GM19452 (cell line): ENCODE data around the gene NADSYN1.

ENCODE experiments used
- ATAC-seq: cut with Tn5 transposase; IDR thresholded peaks from one replicate; pipeline ENCODE4 v1.9.1; 2021; ENCODE audit not compliant: unreplicated experiment

The NADSYN1 gene

DNA sequence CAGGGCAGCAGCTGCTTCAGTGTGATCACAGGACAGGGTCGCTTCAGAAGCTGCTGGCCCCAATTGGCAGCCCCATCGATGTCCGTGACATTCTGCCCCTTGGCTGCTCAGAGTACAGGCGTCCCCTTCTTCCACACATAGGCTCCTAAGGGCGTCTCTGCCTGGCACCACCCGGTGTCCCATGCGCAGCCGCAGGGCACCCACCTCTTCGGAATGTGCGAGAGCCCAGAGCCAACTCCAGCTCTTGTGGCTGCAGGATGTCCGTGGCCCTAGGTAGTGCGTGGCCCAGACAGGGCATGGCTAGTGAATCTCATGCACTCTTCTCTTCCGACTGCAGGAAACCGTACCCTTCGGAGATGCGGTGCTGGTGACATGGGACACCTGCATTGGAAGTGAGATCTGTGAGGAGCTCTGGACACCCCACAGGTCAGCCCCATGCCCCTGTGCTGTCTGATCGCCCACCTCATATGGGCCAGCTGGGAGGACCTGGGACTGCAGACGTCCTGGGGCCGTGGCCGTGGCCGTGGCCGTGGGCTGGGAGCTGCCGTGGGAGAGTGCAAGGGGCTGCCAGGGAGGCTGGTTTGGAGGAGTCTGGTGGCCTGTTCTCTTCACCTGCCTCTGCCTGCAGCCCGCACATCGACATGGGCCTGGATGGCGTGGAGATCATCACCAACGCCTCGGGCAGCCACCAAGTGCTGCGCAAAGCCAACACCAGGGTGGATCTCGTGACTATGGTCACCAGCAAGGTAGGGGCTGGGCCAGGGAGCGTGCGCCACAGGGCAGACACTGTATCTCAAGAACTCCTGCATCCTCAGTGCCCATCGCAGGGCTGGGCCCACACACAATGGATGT is 20.2 kb downstream of the NADSYN1 start:
- ATAC-seq, result no peak

DNA sequence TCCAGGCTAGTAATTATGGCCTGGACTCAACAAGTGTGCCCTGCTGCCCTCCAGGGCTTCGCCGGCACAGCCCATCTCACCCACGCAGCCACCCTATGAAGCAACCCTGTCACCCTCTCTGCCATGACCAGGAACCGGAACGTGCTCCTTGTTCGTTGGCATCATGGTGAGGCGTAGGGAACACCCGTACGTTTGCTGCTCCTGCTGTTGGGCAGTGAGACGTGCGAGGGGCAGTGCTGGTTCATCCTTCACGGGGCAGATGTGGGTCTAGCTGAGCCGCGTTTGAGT is 20.7 kb downstream of the NADSYN1 start:
- no peak for ATAC-seq

DNA sequence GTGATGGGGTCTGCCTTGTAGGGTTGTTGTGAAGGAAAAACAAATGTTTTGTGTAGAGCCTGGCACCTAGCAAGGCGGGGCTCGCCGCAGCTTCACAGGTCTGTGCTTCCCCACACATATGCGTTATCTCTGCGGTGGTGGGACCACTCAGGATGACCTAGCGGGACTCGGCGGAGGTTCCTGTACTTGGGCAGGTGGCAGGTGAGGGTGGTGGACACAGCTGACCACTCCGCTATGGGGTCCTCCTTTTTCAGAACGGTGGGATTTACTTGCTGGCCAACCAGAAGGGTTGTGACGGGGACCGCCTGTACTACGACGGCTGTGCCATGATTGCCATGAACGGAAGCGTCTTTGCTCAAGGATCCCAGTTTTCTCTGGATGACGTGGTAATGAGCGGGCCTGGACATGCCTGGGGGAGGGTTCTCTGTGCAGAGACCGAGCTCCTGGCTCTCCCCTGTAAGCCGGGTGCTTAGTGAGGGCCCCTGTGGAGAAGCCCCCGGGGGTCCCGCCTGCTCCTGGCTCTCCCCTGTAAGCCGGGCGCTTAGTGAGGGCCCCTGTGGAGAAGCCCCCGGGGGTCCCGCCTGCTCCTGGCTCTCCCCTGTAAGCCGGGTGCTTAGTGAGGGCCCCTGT is 21.3 kb downstream of the NADSYN1 start:
- ATAC-seq, result no peak

DNA sequence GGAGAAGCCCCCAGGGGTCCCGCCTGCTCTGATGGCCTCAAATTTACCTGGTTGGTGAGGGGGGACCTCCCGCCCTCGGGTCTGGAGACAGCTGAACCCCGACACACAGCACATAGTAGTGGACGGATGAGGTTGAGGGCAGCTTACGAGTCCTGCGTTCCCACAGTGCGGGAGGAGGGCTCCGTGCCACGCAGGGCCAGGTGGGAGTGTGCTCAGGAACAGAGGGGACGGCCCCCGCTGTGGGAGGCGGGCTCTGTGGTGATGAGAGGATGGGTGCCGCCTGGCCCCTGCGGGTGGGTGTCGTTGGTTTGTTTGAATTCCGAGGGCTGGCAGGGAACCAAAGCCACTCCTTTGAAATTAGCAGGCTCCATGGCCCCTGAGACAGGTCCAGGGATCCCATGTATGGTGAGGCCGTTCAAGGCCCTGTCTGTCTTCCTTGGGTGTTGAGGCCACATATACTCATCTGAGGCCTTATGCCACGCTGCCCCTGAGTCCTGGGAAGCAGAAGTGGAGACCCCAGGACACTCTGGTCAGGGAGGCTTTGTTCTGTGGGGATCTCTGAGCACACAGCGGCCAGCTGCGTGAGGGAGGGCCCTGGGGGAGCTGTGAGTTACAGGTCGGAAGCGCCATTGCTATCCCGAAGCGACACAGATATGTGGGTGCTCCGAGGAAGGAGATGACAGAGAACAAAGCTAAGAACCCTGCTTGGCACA is 21.9 kb downstream of the NADSYN1 start:
- no peak for ATAC-seq

DNA sequence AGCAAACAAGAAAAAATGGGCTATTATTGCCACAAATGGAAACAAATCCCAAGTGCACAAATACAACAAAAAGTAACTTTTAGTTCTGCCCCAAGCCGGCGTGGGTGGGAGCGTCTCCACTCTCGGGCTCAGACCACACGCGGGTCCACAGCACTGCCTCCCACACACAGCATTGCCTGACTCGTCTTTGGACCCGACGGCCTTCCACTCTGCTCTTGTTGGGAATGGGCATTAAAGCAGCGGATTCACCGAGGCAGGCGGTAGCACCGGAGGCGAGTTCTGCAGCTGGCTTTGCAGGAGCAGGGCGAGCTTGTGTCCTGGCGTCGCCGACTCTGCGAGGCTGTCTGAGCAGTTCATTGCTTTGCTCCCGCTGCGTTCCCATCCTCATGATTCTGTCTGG is 23.0 kb downstream of the NADSYN1 start:
- no peak for ATAC-seq

DNA sequence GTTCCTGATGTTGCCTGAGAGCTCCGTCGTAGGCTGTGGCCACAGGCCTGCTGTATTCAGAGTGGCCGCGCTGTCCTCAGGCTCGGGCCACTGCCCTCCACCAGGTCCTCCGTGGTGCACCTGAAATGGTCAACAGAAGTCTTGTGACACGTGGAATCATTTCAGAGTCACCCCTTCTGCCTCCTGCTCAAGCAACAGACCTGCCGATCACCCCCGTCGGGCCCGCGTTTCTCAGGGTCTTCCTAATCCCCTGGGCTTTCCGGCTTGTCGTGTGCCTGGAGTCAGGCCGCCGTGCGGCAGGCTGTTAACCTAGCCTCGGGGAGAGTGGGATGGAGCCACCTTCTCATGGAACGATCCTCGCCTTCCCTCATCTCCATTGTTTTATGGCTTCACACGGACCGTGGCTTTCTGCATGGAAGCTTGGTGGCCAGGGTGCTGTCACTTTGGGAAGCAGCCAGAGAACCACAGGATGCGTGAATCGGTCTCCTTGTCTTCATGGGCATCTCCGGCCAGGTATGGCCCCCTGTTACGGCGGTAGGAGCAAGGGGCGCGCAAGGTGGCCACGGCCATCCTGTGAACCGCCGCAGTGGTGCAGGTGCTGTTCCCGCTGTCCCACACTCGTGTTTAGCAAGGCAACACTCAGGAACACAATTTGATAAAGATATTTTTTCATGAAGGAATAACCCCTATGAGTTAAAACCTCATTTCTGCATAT is 24.1 kb downstream of the NADSYN1 start:
- no peak for ATAC-seq

DNA sequence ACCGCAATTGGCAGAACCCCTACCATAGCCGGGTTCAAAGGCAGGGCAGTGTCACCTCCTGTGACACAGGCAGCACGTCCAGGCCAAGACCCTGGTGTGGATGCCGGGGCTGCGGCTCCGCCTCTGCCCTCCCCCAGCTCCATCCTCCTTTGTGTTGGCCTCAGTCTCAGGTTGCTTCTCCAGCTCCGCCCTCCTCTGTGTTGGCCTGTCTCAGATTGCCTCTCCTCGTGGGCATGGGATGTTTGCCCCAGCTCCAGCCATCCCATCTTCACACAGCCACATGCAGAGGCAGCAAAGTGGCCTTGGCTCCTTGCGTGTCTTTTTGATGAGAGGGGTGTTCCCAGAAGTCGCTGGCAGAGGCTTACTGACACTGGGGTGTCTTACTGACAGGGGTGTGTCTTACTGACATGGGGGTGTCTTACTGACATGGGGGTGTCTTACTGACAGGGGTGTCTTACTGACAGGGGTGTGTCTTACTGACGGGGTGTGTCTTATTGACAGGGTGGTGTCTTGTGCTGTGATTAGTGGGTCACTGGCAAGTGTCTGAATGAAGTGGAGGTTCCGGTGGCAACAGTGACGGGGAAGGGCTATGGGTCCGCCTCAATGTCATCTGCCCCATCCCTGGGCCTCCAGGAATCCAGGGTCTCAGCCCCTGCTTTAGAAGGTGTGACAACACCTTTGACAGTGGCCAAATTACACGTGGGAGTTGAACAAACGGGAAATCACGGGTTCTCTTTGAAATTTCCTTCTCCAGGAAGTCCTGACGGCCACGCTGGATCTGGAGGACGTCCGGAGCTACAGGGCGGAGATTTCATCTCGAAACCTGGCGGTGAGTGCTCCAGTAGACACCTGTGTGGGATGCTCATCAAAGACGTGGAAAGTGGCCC is 24.9 kb downstream of the NADSYN1 start:
- no peak for ATAC-seq

- no peak for ATAC-seq
These were observed 25.5 kb downstream of the NADSYN1 start for GRCh38 chr11:71478528-71478840.

- ATAC-seq, result no peak
These were observed 28.3 kb downstream of the NADSYN1 start for GRCh38 chr11:71481101-71481960.

DNA sequence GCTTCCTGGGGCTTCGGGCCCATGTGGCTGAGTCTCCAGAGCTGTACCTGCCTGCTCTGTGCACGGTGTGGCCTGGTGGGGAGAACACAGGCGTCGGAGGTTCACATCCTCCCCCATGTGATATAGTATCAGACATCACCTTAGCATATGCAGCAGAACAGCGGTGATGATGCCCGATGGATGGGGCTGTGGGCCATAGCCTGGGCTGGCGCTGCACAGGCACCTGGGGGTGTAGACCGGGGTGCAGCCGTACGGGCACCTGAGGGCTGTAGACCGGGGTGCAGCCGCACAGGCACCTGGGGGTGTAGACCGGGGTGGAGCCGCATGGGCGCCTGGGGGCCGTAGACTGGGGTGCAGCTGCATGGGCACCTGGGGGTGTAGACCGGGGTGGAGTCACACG is 29.2 kb downstream of the NADSYN1 start:
- ATAC-seq, result no peak

- ATAC-seq, result no peak
These were observed 29.9 kb downstream of the NADSYN1 start for GRCh38 chr11:71482746-71483364.

- ATAC-seq, result no peak
These were observed 30.7 kb downstream of the NADSYN1 start for GRCh38 chr11:71483692-71484091.

DNA sequence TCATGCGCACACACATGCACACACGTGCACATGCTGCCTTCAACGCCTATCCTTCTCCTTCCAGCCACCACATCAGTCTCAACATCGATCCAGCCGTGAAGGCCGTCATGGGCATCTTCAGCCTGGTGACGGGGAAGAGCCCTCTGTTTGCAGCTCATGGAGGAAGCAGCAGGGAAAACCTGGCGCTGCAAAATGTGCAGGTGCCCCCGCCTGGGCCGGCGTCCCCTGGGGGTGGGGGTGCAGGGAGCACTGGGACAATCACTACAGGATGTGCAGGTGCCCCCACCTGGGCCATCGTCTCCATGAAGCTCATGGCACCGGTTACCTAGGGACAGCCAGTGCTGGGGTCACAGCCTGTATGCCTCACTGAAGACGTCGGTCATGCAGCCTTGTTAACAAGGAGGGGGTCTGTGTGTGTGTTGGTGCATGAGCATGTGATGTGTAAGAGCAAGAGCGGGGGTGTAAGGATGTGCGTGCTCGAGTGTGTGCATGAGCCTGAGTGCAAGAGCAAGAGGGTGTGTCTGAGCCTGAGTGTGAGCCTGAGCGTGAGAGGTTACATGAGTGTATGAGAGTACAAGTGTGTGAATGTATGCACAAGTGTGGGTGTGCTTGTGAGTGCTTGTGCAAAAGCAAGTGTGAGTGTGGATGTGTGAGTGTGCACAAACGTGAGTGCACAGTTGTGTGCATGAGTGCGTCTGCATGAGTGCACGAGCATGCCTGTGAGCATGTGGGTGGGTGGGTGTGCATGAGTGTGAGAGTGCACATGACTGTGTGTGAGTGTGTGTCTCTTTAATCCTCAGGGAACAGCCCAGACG is 31.5 kb downstream of the NADSYN1 start:
- ATAC-seq, result no peak

DNA sequence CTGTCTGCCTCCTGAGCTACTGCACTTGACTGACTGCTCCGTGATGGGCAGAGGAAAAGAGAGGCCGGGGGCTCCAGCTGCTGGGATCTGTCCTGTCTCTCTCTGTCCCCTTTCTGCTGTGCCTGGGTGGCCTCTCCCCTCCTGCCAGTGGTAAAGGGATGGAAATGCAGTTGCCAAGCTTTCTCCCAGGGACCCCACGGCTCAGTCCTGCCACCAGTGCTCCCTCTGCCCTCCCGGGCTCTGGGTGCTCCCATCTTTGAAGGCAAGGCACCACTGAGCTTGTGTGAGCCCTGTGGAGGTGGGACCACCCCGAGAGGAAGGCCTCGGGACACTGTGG is 32.0 kb downstream of the NADSYN1 start:
- no peak for ATAC-seq

DNA sequence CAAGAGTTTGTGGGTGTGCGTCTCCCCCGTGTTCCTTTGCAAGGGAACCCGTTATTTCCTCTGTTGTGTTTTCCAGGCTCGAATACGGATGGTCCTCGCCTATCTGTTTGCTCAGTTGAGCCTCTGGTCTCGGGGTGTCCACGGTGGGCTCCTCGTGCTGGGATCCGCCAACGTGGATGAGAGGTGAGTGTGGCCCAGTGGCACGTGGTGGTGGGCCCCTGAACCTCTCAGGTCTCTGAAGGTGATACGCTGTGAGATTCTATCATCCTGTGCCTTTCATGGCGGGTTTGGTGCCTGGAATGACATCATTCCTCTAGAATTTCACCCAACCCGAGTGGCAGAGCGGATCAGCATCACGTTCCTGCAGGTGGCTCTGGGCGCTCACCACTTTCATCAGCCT is 32.5 kb downstream of the NADSYN1 start:
- no peak for ATAC-seq

DNA sequence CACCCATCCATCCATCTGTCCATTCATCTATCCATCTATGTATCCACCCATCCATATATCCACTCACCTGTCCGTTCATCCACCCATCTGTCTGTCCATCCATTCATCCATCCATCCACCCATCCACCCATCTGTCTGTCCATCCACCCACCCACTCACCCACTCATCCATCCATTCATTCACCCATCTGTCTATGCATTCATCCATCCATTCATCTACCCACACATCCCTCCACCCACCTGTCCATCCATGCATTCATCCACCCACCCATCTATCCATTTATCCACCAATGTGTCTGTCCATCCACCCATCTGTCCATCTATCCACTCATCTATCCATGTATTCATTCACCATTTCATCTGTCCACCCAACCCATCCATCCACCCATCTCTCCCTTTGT is 33.3 kb downstream of the NADSYN1 start:
- ATAC-seq, result no peak

DNA sequence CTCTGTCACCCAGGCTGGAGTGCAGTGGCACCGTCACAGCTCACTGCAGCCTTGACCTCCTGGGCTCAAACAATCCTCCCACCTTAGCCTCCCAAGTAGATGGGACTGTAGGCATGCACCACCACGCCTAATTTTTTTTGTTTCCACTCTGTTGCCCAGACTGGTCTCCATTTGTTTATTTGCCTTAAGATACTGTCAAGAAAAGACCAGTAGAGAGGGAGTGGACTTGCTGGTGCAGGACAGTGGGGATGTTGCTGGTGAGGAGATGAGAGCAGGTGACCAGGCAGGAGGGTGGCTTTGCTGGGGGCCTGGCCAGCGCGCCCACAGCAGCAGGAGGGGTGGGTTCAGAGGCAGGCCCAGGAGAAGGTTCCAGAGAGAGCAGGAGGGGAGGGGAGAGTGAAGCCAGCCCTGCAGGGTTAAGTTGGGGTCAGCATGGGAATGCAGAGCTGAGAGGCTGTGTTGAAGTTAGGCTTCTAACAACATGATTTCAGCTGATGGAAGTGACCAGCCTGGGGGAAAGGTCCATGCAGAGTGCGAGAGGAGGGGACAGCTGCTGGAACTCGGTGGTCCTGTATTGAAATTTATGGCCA is 35.8 kb downstream of the NADSYN1 start:
- no peak for ATAC-seq

GRCh38 chr11:71489311-71490043 is 36.5 kb downstream of the NADSYN1 start:
- no peak for ATAC-seq
